Measurements from ENCODE around the gene LIN9.
"Not testable (repeated sequence)": the region's sequence is repeated elsewhere in the genome, so short reads cannot be mapped to it uniquely, and the experiment has no call there.

The LIN9 gene

DNA sequence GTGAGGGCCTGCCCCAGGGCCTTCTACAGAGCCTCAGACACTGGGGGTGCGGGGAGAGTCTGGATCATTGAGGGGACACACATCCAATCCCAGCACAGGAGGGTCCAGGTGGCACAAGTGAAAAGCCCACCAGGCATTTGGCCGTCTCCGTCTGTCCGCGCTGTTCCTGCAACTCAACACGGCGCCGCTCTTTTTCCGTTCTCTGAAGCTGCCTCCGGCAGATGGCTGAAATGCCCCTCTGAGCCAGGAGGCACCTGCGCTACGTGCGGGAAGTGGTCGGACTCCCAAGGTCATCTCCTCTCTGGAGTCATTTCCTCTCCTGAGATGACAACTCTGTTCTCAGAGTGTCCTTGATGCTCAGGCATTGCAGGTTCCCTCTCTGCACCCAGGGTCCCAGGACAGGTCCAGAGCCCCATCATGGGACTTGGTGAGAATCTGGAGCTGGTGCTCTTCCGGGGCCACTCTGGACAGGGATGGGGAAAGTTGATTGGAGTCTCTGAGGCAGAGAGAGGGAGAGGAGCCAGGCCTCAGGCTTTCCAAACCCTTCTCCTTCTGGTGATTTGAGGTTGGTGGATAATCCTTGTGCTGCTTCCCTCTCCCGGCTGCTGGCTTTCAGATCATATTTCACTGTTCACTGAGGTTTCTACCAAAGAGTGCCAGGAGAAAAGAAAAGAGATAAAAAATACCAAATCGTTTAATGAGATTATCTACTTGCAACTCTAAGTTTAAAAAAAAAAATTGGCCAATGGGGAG is 99.5 kb downstream of the LIN9 start:
- DNase-seq: no peak

DNA sequence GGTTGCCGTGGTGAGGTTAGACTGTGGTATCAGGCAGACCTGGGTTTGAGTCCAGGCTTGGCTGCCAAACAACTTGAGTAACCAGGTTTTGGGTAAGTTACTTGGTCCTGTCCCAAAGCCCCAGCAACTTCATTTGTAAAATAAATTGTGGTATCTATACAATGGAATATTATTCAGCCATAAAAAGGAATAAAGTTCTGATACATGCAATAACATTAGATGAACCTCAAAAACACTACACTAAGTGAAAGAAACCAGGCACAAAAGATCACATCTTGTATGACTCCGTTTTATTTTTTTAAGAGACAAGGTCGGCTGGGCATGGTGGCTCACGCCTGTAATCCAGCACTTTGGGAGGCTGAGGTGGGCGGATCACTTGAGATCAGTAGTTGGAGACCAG is 101.9 kb downstream of the LIN9 start:
- DNase-seq: no peak

DNA sequence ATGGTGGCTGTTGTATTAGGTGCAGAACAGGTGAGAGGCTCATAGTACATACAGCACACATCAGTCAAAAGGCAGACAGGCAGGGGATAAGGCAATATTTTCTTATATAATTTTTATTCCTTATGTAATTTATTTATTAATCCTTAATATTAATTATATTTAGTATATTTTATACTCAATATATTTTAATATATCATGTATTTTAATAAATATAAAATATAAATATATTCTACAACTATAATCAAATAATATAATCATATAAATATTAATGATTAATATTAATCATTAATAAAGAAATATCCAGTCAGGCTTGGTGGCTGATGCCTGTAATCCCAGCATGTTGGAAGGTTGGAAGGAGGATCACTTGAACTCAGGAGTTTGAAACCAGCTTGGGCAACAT is 104.8 kb downstream of the LIN9 start:
- no peak for DNase-seq

DNA sequence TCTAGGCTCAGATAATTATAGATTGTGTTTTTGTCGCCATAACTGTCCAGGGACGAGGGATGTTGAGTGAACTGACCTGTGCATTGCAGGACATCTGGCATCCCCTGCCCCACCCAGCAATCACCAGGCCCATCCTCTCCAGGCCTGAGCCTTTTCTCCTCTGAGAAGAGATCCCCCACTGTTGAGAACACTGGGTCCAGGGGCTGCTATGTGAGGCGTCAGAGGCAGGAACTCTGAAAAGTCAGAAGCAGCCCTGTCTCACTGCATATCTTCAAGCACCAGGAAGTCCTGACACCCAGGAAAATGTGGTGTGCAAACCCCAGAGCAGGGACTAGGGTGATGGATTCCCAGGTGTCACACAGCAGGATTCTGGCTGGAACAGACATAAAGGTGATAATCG is 105.3 kb downstream of the LIN9 start:
- no peak for DNase-seq

DNA sequence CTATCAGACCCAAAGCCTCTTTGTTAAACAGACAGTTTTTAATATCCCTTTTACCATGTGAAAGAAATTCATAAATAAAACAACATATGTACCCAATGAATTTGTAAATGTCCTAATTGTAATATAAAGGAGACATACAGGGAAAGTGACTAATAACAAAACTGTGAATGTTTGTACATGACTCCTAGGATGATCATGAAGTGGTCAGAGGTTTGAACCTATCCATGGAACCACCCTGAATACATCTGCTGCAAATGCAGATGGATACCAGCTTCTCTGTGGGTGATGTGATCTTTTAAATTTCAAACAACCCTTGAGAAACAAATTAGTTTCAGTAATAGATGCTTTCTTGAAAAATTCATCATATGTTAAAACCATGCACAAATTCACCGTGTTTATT is 105.7 kb downstream of the LIN9 start:
- no peak for DNase-seq

DNA sequence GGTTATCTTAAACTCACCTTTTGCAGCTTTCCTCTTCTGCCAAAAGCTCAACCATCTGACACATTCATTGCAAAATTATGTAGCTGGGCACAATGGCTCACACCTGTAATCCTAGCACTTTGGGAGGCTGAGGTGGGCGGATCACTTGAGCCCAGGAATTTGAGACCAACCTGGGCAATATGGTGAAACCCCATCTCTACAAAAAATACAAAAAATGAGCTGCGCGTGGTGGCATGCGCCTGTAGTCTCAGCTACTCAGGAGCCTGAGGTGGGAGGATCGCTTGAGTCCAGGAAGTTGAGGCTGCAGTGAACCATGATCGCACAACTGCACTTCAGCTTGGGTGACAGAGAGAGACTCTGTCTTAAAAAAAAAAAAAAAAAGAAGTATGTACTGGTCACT is 106.3 kb downstream of the LIN9 start:
- DNase-seq: not testable (repeated sequence)

DNA sequence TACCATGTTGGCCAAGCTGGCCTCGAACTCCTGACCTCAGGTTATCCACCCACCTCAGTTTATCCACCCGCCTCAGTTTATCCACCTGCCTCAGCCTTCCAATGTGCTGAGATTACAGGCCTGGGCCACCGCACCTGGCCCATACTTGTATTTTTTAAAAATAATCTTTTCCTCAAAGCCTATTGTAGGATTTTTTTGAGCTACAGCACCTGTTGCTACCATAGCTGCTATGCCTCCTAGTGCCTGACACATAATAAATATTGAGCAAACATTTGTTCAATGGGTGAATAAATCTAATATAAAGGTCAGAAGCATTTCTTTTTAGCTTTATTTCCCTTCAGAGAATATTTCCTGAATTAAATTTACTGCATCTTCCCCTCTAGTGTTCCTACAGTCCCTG is 106.7 kb downstream of the LIN9 start:
- DNase-seq: no peak

DNA sequence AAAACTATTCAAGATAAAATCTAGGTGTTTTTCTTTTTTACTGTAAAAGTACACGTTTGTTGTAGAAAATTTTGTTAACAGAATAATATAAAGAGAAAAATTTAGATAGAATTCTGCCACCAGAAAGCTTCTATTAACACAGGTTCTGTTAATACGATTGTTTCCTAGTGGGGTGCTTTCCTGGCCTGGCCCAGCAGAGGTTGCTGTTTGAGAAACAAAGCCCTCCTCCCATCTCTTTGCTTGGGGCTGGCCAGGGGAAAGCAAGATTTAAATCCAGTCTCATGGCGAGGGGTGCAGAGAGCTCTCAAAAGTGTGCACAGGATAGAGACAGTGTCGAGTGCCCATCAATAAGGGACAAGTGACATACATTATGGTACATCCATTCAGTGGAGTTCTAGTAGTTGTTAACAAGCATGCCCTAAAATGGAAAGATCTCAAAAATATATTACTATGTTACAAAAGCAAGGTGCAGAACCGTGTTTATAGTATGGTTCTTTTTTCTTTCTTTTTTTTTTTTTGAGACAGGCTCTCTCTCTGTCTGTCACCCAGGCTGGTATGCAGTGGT is 107.9 kb downstream of the LIN9 start:
- DNase-seq: peak; percentile 12

DNA sequence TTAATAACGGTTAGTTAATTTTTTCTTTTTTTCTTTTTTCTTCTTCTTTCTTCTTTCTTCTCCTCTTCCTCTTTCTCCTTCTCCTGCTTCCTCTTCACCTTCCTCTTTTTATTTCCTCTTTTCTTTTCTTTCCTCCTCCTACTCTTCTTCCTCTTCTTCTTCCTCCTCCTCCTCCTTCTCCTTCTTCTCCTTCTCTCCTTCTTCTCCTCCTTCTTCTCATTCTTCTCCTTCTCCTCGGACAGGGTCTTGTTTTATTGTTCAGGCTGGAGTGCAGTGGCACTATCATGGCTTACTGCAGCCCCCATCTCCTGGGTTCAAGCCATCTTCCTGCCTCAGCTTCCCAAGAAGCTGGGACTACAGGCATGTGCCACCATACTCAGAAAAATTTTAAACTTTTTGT is 109.0 kb downstream of the LIN9 start:
- no peak for DNase-seq

DNA sequence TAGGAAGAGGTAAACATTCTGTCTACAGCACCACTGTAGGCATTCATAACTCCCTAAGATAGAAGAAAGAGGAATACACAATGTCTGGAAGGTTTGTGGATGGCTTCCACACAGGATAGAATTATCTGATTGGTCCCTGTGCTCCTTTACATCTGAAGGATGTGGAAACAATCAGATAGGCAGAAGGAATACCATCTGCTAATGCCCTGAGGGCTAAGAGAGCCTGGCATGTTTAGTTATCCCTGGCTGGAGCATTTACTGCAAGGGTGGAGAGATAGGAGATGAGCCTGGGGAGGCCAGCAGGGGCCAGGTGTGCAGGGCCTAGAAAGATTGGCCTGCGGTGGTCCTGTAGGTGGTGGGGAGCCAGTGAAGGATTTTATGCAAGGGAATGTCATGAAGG is 113.8 kb downstream of the LIN9 start:
- no peak for DNase-seq

DNA sequence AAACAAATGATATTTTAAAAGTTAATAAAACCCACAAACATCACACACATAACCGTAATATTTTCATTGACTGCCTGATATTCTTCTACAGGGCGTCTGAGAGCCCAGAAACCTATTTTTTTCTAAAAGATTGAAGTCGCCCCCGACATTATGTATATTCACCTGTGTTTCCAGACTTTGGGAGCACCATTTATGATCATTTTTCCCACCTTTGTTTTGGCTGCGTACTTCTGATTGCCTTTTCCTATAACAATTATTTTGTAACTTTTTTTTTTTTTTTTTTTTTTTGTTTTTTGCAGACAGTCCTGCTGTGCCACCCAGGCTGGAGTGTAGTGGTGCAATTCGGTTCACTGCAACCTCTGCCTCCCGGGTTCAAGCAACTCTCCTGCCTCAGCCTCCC is 121.6 kb downstream of the LIN9 start:
- no peak for DNase-seq

DNA sequence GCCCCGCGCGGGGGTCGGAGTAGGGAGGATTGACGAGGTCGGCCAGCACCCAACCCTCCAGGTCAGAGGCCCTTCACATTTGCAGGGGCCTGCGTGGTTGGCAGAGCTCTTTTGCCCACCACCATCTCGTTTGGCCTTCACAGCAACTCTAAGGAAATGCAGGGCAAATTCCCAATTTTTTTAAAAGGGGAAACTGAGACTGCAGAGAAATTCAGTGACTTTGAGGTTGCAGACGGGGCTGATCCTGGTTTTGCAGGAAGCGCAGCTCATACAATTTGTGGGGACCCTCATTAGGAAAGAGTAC is 122.0 kb downstream of the LIN9 start:
- DNase-seq: no peak

DNA sequence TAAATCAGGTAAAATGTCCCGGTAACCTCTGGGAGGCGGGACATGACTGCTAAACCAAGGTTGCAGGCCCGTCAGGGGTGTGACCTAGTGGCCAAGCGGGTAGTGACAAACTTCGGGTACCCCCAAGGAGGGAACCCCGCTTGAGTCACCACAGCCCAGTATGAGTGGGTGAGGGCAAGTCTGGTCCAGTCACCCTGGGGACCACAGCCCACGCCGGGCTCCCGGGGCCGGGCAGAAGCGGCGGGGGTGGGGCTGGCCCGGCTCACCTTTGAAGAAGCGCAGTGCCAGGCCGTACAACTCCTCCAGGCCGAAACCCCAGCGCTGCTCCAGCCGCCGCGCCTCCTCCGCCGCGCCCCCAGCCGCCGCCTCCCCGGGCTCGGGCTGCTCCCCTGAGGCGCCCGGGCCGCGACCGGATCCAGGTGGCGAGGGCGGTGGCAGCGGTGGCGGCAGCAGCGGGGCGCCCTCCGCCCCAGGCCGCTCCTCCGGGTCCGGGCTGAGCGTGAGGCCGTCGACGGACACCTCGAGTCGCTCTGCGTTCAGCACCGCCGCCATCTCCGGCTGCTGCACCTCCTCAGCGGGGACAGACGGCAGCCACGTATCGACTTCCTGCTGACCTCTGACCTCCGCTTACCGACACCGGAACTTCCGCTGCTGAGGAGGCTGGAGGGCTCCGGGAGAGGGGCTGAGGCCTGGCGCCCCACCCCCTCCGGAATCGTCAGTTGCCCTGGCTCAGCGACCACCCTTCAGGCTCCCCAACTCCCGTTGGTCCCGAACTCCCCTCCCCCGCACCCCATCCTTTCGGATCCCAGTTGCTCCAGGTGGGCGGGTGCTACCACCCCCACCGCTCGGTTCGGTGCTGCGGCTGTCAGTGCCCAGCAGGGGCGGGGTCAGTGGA is 122.6 kb downstream of the LIN9 start, which contains the start of gene ACBD3:
Gene ACBD3, minus strand, starts transcription at position 618 of the 895 bp plus-strand sequence. Its CDS starts 66 bp downstream, at position 552.
- peak; percentile 88 for DNase-seq

DNA sequence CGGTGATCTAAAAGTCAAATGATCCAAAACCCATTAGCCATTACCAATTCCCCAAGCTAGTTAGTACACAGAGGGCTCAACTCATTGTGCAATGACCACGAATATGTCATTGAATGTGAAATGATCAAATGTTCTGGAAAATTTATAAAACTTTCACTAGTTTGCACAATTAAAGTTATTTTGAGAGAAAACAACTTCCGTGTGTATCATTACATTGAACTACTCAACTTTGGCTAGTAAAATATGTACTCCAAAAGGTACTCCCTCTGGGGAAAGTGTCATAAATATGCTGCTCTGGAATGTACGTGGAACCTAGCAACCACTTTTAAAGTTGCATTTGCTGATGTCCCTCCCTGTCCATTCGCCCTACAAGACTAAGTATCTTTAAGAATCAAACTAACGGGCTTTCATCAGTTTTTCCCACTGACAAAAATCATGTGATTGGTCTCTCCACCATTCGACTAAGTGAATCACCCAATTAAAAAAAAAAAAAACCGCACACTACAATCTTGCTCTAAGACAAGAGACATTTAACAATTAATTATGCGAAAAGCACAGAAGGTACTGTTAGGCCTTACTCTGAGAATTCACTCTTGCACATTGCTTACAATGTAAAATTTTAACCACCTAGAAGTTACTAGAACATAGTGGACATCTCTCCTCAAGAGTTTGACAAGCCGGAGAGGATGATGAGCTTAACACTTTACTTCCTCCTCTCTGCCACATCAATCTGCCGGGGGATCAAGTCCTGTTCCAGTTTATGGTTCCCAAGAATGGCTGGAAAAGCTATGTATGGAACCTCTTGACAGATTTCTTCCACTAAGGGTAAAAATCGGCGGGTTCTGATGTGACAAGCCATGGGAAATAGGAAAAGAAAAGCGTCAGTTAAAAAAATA is 123.6 kb downstream of the LIN9 start:
- no peak for DNase-seq

DNA sequence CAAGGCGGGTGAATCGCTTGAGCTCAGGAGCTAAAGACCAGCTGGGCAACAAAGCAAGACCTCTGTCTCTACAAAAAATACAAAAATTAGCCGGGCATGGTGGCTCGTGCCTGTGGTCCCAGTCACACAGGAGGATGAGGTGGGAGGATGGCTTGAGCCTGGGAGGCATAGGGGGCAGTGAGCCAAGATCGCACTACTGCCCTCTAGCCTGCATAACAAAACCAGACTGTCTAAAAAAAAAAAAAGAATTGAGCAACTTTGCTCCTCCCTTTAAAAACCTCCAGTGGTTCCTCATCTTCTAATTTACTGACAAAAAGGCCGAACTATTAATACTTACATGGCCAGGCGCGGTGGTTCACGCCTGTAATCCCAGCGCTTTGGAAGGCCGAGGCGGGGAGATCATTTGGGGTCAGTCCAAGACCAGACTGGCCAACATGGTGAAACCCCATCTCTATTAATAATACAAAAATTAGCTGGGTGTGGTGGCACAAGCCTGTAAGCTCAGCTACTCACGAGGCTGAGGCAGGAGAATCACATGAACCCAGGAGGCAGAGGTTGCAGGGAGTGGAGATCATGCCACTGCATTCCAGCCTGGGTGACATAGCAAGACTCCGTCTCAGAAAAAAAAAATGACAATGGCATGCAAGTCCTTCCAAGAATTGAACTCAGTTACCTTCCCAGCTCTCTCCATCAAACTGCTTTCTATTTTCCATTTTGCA is 126.8 kb downstream of the LIN9 start:
- DNase-seq: no peak
